Mesothelial cell of epicardium (in vitro differentiated cells): Measurements from ENCODE around the gene MRPL40. TPM values are rescaled to one million over a fixed set of nuclear protein-coding genes. Genes with fewer than 3 reads are reported as not detected.

ENCODE experiments used
- DNase-seq, 2 experiments: peaks; one replicate each; pipeline ENCODE4 v3.0.0; 2021; ENCODE audit warnings: low spot score in 2 of 2; ENCODE audit not compliant: unreplicated experiment in 2 of 2
- H3K27ac Mint-ChIP-seq: 2 replicates; pipeline ENCODE4 v1.8.0; 2021; ENCODE audit warnings: mixed read lengths
- H3K27me3 Mint-ChIP-seq: 2 replicates; pipeline ENCODE4 v1.8.0; 2021; ENCODE audit warnings: low read depth, mixed read lengths
- H3K36me3 Mint-ChIP-seq: 2 replicates; pipeline ENCODE4 v1.8.0; 2021; ENCODE audit warnings: mixed read lengths
- H3K4me1 Mint-ChIP-seq: 2 replicates; pipeline ENCODE4 v1.8.0; 2021; ENCODE audit warnings: mixed read lengths
- H3K4me3 Mint-ChIP-seq: 2 replicates; pipeline ENCODE4 v1.8.0; 2021; ENCODE audit warnings: mild to moderate bottlenecking, moderate library complexity, mixed read lengths
- H3K9me3 Mint-ChIP-seq: 2 replicates; pipeline ENCODE4 v1.8.0; 2021; ENCODE audit warnings: mixed read lengths
- CTCF ChIP-seq: fragments of 200-600 bp; sonication (generic); IDR thresholded peaks from one replicate; pipeline ENCODE4 v1.5.0; 2021; ENCODE audit warnings: antibody characterized with exemption; ENCODE audit not compliant: unreplicated experiment
- total RNA-seq: library from RNA; stranded (reverse); gene quantifications from 3 replicates; pipeline ENCODE4 v1.2.1, GENCODE V29; 2021

The MRPL40 gene
- total RNA-seq, 1 donor from 2014 or later, result 19.1 TPM

DNA sequence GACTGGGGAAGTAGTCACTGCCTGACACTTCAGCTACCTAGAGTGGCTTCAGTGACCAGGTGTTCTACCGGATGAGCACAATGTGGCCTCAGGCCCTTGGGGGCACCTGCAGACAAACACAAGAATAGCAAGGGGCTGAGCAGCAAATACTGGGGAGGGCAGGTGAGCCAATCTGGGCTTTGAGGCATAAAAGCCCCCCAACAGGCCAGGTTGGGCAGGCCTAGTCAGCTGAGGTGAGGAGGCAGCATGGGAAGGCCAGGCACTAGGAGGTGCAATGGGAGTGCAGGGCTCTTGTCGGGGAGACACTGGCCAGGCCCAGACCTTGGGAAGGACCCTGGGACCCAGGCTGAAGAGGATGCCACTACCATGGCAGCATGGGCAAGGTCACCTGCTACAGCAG lies 37.7 kb downstream of the MRPL40 start:
- no peak for DNase-seq
- Mint-ChIP-seq H3K36me3 (peaks cover 46% of the 10 kb centered on the region), H3K4me1 (no peaks in the 10 kb centered on the region), H3K4me3 (no peak overlapping the region), H3K9me3 (no peaks in the 10 kb centered on the region), H3K27me3 (no peaks in the 10 kb centered on the region), H3K27ac (no peak overlapping the region)
- TF ChIP-seq CTCF, result no peak

DNA sequence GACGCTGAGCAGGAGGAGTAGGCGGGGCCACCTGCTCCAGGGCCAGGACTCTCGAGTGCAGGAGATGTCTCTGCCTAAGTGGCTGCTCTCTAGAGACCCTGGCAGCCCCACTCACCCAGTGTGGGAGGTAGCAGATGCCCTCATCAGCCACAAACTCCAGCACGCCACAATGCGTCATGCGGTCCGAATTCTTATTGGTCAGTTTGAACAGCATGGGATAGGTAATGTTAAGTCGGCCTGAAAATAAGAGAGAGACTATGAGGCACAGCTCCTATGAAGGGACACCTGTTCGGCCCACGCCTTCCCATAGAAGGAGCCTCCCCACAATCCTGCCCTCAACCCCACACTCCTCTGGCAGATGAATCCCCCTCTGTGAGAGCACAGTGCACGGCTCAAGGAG lies 39.2 kb downstream of the MRPL40 start:
- no peak overlapping the region for H3K27ac Mint-ChIP-seq
- H3K4me1 Mint-ChIP-seq, result no peaks in the 10 kb centered on the region
- no peaks in the 10 kb centered on the region for H3K27me3 Mint-ChIP-seq

DNA sequence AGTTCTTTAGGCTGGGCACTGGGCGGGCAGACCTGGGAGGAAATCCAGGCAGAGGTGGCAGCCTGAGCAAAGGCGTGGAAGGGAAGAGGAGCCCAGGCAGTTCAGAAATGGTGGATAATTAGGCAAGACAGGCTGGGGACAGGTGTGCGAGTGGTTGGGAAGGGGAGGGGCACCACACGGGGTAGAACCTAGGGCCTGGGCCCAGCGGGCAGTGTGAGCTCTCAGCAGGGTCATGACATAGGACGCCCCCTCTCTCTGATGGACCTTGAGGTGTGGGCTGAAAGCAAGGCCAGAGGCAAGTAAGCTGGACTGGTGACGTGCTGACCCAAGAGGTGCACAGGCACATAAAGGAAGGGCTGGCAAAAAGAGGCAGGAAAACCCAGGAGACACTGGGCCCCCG lies 39.9 kb downstream of the MRPL40 start:
- DNase-seq, result no peak
- Mint-ChIP-seq H3K4me1 (peaks cover 2% of the 10 kb centered on the region), H3K4me3 (no peak overlapping the region), H3K27me3 (no peaks in the 10 kb centered on the region), H3K36me3 (peaks cover 38% of the 10 kb centered on the region), H3K27ac (no peak overlapping the region), H3K9me3 (no peaks in the 10 kb centered on the region)
- no peak for TF ChIP-seq CTCF

More for the DNA sequence above, 39.2 kb downstream of the MRPL40 start:
- Mint-ChIP-seq H3K9me3 (no peaks in the 10 kb centered on the region), H3K36me3 (peaks cover 40% of the 10 kb centered on the region), H3K4me3 (no peak overlapping the region)
- no peak for TF ChIP-seq CTCF
- DNase-seq, result no peak

DNA sequence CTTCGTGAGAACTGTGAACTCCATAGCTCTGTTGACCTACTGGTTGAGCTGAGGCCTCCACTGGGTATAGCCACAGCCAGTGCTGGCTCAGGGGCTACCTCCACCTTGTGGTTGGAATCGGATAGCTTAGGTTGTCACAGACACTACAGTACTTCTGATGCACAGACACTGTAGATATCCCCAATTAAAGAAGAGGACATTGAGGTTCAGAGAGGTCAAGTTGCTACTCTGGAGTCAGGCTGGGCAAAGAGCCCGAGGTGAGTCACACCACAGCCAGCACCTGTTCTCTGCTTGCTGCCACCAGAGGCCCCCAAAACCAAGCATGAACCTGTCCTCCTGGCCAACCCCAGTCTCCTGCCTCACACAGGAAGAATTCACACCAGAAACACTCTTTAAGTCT lies 41.2 kb downstream of the MRPL40 start:
- Mint-ChIP-seq H3K27ac (no peak overlapping the region), H3K27me3 (no peaks in the 10 kb centered on the region), H3K36me3 (peaks cover 25% of the 10 kb centered on the region), H3K4me3 (no peak overlapping the region), H3K9me3 (no peaks in the 10 kb centered on the region), H3K4me1 (peaks cover 15% of the 10 kb centered on the region)
- no peak for TF ChIP-seq CTCF
- no peak for DNase-seq

GRCh38 chr22:19476023-19476422 lies 43.7 kb downstream of the MRPL40 start:
- TF ChIP-seq CTCF, result no peak
- Mint-ChIP-seq H3K9me3 (no peaks in the 10 kb centered on the region), H3K27ac (no peak overlapping the region), H3K27me3 (no peaks in the 10 kb centered on the region), H3K4me1 (peaks cover 28% of the 10 kb centered on the region), H3K4me3 (no peak overlapping the region), H3K36me3 (peaks cover 13% of the 10 kb centered on the region)
- no peak for DNase-seq
